ENCODE measurements around the gene PINK1. TPM values are rescaled to one million over a fixed set of nuclear protein-coding genes. Genes with fewer than 3 reads are reported as not detected.

Gene PINK1
- total and polyA plus RNA-seq, 2 donors (not counting 1 experiment from before 2014, with no cell fraction given) = 51.9 to 106 TPM

DNA sequence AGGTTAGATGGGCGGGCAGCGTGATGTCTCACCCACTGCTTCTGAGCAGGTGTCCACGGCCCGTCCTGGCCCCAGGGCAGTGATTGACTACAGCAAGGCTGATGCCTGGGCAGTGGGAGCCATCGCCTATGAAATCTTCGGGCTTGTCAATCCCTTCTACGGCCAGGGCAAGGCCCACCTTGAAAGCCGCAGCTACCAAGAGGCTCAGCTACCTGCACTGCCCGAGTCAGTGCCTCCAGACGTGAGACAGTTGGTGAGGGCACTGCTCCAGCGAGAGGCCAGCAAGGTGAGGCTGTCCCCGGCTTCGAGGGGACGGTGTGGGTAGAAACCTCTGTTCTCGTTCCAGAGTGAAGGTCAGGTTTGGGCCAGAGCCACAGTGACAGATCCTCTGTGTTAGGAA is 15.7 kb downstream of the PINK1 start:
- Histone ChIP-seq H3K36me3 (ENCODE audit: control insufficient read depth, insufficient read depth, low read length) (peaks cover 28% of the 10 kb centered on the region), H3K27ac (ENCODE audit: insufficient read depth, low read length) (no peak overlapping the region), H4K20me1 (ENCODE audit: control insufficient read depth, extremely low read depth, insufficient read depth, low read length) (no peaks in the 10 kb centered on the region), H3K4me2 (ENCODE audit: extremely low read depth, insufficient read depth, low read length) (no peak overlapping the region), H3K79me2 (ENCODE audit: control insufficient read depth, insufficient read depth, low read length) (no peaks in the 10 kb centered on the region), H3K9me3 (ENCODE audit: control insufficient read depth, insufficient read depth, low read depth, low read length) (no peaks in the 10 kb centered on the region), H3K4me1 (ENCODE audit: control insufficient read depth, extremely low read depth, insufficient read depth, low read length) (no peaks in the 10 kb centered on the region), H3K9ac (ENCODE audit: insufficient read depth, low read length) (no peak overlapping the region), H3K27me3 (ENCODE audit: control insufficient read depth, insufficient read depth, low read length) (no peaks in the 10 kb centered on the region), H3K4me3 (replicated peaks in 1 of 4; ENCODE audit: control extremely low read depth in 1 of 4, insufficient read depth in 1 of 4, low read depth in 3 of 4, low read length in 4 of 4) (no peak overlapping the region), H2AFZ (ENCODE audit: low read length) (no peak overlapping the region)
- DNase-seq (ENCODE audit: low read depth in 2 of 2) = no peak
- no peak for TF ChIP-seq EZH2 (IDR thresholded peaks at IDR 0.05; ENCODE audit: low read length, missing control alignments)
- TF ChIP-seq, protein P1, sequence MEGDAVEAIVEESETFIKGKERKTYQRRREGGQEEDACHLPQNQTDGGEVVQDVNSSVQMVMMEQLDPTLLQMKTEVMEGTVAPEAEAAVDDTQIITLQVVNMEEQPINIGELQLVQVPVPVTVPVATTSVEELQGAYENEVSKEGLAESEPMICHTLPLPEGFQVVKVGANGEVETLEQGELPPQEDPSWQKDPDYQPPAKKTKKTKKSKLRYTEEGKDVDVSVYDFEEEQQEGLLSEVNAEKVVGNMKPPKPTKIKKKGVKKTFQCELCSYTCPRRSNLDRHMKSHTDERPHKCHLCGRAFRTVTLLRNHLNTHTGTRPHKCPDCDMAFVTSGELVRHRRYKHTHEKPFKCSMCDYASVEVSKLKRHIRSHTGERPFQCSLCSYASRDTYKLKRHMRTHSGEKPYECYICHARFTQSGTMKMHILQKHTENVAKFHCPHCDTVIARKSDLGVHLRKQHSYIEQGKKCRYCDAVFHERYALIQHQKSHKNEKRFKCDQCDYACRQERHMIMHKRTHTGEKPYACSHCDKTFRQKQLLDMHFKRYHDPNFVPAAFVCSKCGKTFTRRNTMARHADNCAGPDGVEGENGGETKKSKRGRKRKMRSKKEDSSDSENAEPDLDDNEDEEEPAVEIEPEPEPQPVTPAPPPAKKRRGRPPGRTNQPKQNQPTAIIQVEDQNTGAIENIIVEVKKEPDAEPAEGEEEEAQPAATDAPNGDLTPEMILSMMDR (conservative IDR thresholded peaks at IDR 0.05 in 1 of 2, IDR thresholded peaks at IDR 0.05 in 1 of 2; ENCODE audit: low read depth in 1 of 2, low read length in 2 of 2) = no peak

DNA sequence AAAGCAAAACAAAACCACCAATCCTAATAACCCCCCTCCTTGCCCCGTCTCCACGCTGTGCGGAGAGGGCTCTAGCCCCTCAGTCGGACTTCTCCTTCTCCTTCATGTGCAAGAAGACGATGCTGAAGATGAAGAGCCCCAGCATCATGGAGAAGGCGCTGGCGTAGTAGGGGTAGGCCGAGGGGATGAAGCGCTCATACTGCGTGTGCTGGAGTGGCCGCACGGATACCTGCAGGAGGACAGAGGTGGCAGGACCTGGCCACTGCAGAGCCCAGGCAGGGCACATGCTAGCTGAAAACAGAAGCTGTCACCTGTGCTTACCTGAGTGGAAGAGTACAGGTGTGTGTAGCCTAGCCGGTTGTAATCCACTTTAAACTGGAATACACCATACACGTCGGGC is 19.0 kb downstream of the PINK1 start:
- H3K4me3 ChIP-seq (replicated peaks in 1 of 4; ENCODE audit: control extremely low read depth in 1 of 4, insufficient read depth in 1 of 4, low read depth in 3 of 4, low read length in 4 of 4) = no peak overlapping the region
- no peaks in the 10 kb centered on the region for H4K20me1 ChIP-seq (ENCODE audit: control insufficient read depth, extremely low read depth, insufficient read depth, low read length)
- H3K9ac ChIP-seq (ENCODE audit: insufficient read depth, low read length) = no peak overlapping the region
- H3K4me1 ChIP-seq (ENCODE audit: control insufficient read depth, extremely low read depth, insufficient read depth, low read length) = no peaks in the 10 kb centered on the region
- no peaks in the 10 kb centered on the region for H3K9me3 ChIP-seq (ENCODE audit: control insufficient read depth, insufficient read depth, low read depth, low read length)
- TF ChIP-seq EZH2 (IDR thresholded peaks at IDR 0.05; ENCODE audit: low read length, missing control alignments) = no peak
- TF ChIP-seq, protein P1 (conservative IDR thresholded peaks at IDR 0.05 in 1 of 2, IDR thresholded peaks at IDR 0.05 in 1 of 2; ENCODE audit: low read depth in 1 of 2, low read length in 2 of 2) = no peak
- no peak overlapping the region for H2AFZ ChIP-seq (ENCODE audit: low read length)
- no peak for DNase-seq (ENCODE audit: low read depth in 2 of 2)
- peaks cover 27% of the 10 kb centered on the region for H3K36me3 ChIP-seq (ENCODE audit: control insufficient read depth, insufficient read depth, low read length)
- no peak overlapping the region for H3K27ac ChIP-seq (ENCODE audit: insufficient read depth, low read length)
- H3K79me2 ChIP-seq (ENCODE audit: control insufficient read depth, insufficient read depth, low read length) = peaks cover 2% of the 10 kb centered on the region
- no peak overlapping the region for H3K4me2 ChIP-seq (ENCODE audit: extremely low read depth, insufficient read depth, low read length)
- H3K27me3 ChIP-seq (ENCODE audit: control insufficient read depth, insufficient read depth, low read length) = no peaks in the 10 kb centered on the region

DNA sequence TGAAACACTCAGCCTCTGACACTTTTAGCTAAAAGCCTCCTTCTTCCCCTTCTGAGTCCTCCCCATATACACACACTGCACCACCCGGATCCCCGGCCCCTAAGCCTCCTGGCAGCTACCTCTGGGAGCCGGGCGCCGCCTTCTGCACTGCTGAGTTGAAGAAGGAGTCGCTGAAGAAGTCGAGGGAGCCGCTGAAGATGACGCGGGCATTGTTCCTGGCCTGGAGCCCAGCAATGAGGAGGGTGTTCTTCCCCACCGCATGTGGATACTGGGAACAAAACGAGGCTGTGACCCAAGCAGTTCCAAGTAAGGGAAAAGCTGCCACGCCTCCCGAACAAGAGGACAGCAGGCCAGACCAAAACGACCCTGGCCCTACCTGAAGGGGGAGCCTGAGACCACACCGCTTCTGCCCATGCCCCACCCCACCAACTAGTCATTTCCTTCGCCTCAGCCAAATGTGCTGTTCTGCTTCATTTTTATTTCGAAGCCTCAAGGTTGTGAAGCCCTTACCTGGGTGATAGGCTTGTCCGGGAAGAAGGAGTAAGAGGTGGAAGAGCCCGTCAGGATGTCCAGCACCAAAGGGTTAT is 20.9 kb downstream of the PINK1 start:
- no peaks in the 10 kb centered on the region for H4K20me1 ChIP-seq (ENCODE audit: control insufficient read depth, extremely low read depth, insufficient read depth, low read length)
- peaks cover 11% of the 10 kb centered on the region for H3K79me2 ChIP-seq (ENCODE audit: control insufficient read depth, insufficient read depth, low read length)
- DNase-seq (ENCODE audit: low read depth in 2 of 2) = peak in 1 of 2 donors; percentile 11
- H3K36me3 ChIP-seq (ENCODE audit: control insufficient read depth, insufficient read depth, low read length) = peaks cover 27% of the 10 kb centered on the region
- TF ChIP-seq, protein P1 (conservative IDR thresholded peaks at IDR 0.05 in 1 of 2, IDR thresholded peaks at IDR 0.05 in 1 of 2; ENCODE audit: low read depth in 1 of 2, low read length in 2 of 2) = peak in 1 of 2 donors; percentile 6
- TF ChIP-seq EZH2 (IDR thresholded peaks at IDR 0.05; ENCODE audit: low read length, missing control alignments) = no peak
- H3K4me3 ChIP-seq (replicated peaks in 1 of 4; ENCODE audit: control extremely low read depth in 1 of 4, insufficient read depth in 1 of 4, low read depth in 3 of 4, low read length in 4 of 4) = no peak overlapping the region
- H3K9ac ChIP-seq (ENCODE audit: insufficient read depth, low read length) = no peak overlapping the region
- no peak overlapping the region for H2AFZ ChIP-seq (ENCODE audit: low read length)
- H3K4me1 ChIP-seq (ENCODE audit: control insufficient read depth, extremely low read depth, insufficient read depth, low read length) = no peaks in the 10 kb centered on the region
- H3K9me3 ChIP-seq (ENCODE audit: control insufficient read depth, insufficient read depth, low read depth, low read length) = no peaks in the 10 kb centered on the region
- H3K4me2 ChIP-seq (ENCODE audit: extremely low read depth, insufficient read depth, low read length) = no peak overlapping the region
- no peaks in the 10 kb centered on the region for H3K27me3 ChIP-seq (ENCODE audit: control insufficient read depth, insufficient read depth, low read length)
- H3K27ac ChIP-seq (ENCODE audit: insufficient read depth, low read length) = no peak overlapping the region
